Common myeloid progenitor, CD34-positive (primary cell): Measurements from ENCODE around the gene PTX3.

Source experiments
- CTCF ChIA-PET: fragments of 350-600 bp; sonication (Branson Sonifier 250); formaldehyde crosslinking; loops from one replicate; lab custom pipeline; 2021; ENCODE audit warnings: antibody characterized with exemption; lab: Charles Lee
- POLR2A ChIA-PET: fragments of 350-600 bp; sonication (Branson Sonifier 250); formaldehyde crosslinking; loops from one replicate; lab custom pipeline; 2021; ENCODE audit warnings: antibody characterized with exemption; lab: Charles Lee
- DNase-seq, 3 donors: peaks; one replicate each; pipeline versions ENCODE4 v3.0.0 to v3.0.0-alpha.2; 2013
- H3K27ac ChIP-seq, 2 experiments: 1 replicate in 1 of 2; 2 replicates in 1 of 2; pipeline ENCODE4 v1.7.0; 2013; ENCODE audit warnings: inconsistent platforms in 2 of 2, low read length in 2 of 2, mild to moderate bottlenecking in 2 of 2, low read depth in 1 of 2, moderate library complexity in 1 of 2; ENCODE audit not compliant: severe bottlenecking in 2 of 2, insufficient read depth in 1 of 2, poor library complexity in 1 of 2
- H3K27me3 ChIP-seq, 5 experiments: replicated peaks in 2 of 5; 1 replicate in 3 of 5; 2 replicates in 2 of 5; pipeline versions ENCODE4 v1.6.1 to v1.7.0; 2013; ENCODE audit warnings: low read length in 4 of 5, mild to moderate bottlenecking in 2 of 5, moderate library complexity in 2 of 5, inconsistent platforms in 1 of 5; ENCODE audit not compliant: insufficient read depth in 5 of 5, control insufficient read depth in 4 of 5
- H3K36me3 ChIP-seq, 4 experiments: 1 replicate in 2 of 4; 2 replicates in 2 of 4; pipeline versions ENCODE4 v1.6.1 to v1.7.0; 2013; ENCODE audit warnings: low read length in 3 of 4, control low read depth in 1 of 4, mild to moderate bottlenecking in 1 of 4; ENCODE audit not compliant: control insufficient read depth in 4 of 4, insufficient read depth in 4 of 4
- H3K4me1 ChIP-seq, 4 experiments: 1 replicate in 3 of 4; 2 replicates in 1 of 4; pipeline versions ENCODE4 v1.6.1 to v1.7.1; 2013; ENCODE audit warnings: low read length in 3 of 4, mild to moderate bottlenecking in 3 of 4, control low read depth in 1 of 4, inconsistent platforms in 1 of 4, moderate library complexity in 1 of 4; ENCODE audit not compliant: control insufficient read depth in 4 of 4, insufficient read depth in 4 of 4; ENCODE audit errors: control extremely low read depth in 1 of 4
- H3K4me3 ChIP-seq, 7 experiments: 1 replicate in 4 of 7; 2 replicates in 3 of 7; pipeline versions ENCODE4 v1.5.1 to v1.7.0; 2013; ENCODE audit warnings: mild to moderate bottlenecking in 7 of 7, low read length in 6 of 7, moderate library complexity in 6 of 7, inconsistent platforms in 2 of 7, low read depth in 2 of 7, control low read depth in 1 of 7; ENCODE audit not compliant: insufficient read depth in 4 of 7, control insufficient read depth in 1 of 7; ENCODE audit errors: extremely low read depth in 1 of 7
- H3K9me3 ChIP-seq, 5 experiments: 1 replicate in 4 of 5; 2 replicates in 1 of 5; pipeline versions ENCODE4 v1.6.1 to v1.7.1; 2013; ENCODE audit warnings: low read length in 4 of 5, mild to moderate bottlenecking in 2 of 5, inconsistent platforms in 1 of 5, low read depth in 1 of 5, moderate library complexity in 1 of 5; ENCODE audit not compliant: control insufficient read depth in 4 of 5, insufficient read depth in 2 of 5; ENCODE audit errors: control extremely low read depth in 1 of 5
- WGBS: methylation state at CpG from one replicate; pipeline ENCODE4 v1.1.5; 2013; ENCODE audit not compliant: insufficient coverage; 5-methylcytosine and 5-hydroxymethylcytosine counted together

Gene PTX3

GRCh38 chr3:157488144-157488543 is 51.5 kb downstream of the PTX3 start:
- no peaks in the 10 kb centered on the region for H3K4me1 ChIP-seq
- no peak overlapping the region for H3K4me3 ChIP-seq
- CTCF ChIA-PET: interaction anchor here (1.2 kb wide), 1 partner anchor 36 kb away, joined by 4 read pairs; no protein-coding TSS in a partner anchor

GRCh38 chr3:157491136-157491535 is 54.5 kb downstream of the PTX3 start:
- ChIA-PET CTCF (interaction anchor here (1.0 kb wide), 1 partner anchor 1301 kb away, joined by 3 read pairs; no protein-coding TSS in a partner anchor), POLR2A (no interaction called here)
- Histone ChIP-seq H3K9me3 (no peaks in the 10 kb centered on the region), H3K36me3 (no peaks in the 10 kb centered on the region), H3K4me1 (peaks cover 0 to 9% (median 3%) of the 10 kb centered on the region in 4 experiments), H3K27me3 (no peaks in the 10 kb centered on the region), H3K27ac (no peak overlapping the region), H3K4me3 (no peak overlapping the region)
- 100% methylated on average over 2 of the region's 2 CpGs for WGBS
- no peak for DNase-seq

More at GRCh38 chr3:157488144-157488543, 51.5 kb downstream of the PTX3 start:
- no peak overlapping the region for H3K27ac ChIP-seq
- no peaks in the 10 kb centered on the region for H3K36me3 ChIP-seq
- POLR2A ChIA-PET: no interaction called here
- H3K9me3 ChIP-seq: no peaks in the 10 kb centered on the region
- no peak for DNase-seq
- H3K27me3 ChIP-seq: no peaks in the 10 kb centered on the region
